ENCODE measurements around the gene TRPT1.
"Not testable (repeated sequence)": the region's sequence is repeated elsewhere in the genome, so short reads cannot be mapped to it uniquely, and the experiment has no call there.

The TRPT1 gene

GRCh38 chr11:64258946-64259532 is 33.1 kb upstream of the TRPT1 start:
- no peak for DNase-seq (ENCODE audit: low read depth)

- DNase-seq (ENCODE audit: low read depth): no peak
Observed at GRCh38 chr11:64258356-64258755, 32.4 kb upstream of the TRPT1 start.

- no peak for DNase-seq (ENCODE audit: low read depth)
Observed at GRCh38 chr11:64256300-64256699, 30.3 kb upstream of the TRPT1 start.

DNA sequence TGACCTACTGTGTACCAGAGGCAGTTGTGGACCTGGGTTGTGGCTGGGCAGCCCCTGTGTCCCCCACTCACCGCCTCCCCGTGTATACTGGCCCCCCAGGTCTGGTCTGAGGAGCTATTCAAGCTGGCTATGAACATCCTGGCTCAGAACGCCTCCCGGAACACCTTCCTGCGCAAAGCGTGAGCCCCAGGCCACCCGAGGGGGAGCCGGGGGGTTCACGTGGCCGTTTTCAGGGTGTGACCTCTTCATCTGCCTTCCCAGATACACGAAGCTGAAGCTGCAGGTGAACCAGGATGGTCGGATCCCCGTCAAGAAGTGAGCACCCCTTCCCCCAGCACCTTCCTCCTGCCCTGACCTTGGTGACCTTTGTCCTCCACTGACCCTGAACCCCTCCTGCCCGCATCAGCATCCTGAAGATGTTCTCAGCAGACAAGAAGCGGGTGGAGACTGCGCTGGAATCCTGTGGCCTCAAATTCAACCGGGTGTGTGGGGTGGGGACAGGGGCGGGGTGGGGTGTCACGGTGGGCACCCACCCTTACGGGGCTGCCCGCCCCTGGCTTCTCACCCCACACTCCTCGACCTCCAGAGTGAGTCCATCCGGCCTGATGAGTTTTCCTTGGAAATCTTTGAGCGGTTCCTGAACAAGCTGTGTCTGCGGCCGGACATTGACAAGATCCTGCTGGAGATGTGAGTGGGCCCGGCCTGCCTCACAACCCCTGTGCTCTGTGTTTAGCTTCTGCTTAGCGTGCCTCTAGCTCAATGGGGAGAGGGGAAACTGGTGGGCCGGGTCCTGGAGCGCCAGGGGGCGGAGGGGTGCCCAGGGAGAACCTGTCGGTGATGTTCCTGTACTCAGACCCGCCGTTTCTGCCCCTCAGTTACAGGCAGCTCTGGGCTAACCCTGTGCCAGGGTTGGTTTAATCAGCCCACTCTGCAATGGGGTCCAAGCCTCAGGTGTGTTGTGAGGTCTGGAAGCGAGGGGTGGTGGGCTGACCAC is 29.4 kb upstream of the TRPT1 start:
- DNase-seq (ENCODE audit: low read depth): no peak

DNA sequence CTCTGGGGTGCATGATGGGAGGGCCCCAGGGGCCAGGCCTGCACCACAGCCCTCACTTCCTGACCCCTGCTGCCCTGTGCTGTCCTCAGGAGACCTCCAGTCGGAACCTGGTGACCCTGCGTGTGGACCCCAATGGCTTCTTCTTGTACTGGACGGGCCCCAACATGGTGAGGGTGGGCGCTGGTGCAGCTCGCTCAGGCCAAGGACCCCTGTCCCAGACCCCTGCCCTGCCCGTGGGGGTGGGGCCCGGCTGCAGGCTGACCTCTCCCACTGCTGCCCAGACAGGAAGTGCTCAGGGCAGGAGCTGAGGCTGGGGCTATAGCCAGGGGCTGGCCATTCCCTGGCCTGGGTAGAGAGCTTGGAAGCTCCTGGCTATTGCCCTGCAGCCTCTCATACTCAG is 28.3 kb upstream of the TRPT1 start:
- DNase-seq (ENCODE audit: low read depth): no peak

DNA sequence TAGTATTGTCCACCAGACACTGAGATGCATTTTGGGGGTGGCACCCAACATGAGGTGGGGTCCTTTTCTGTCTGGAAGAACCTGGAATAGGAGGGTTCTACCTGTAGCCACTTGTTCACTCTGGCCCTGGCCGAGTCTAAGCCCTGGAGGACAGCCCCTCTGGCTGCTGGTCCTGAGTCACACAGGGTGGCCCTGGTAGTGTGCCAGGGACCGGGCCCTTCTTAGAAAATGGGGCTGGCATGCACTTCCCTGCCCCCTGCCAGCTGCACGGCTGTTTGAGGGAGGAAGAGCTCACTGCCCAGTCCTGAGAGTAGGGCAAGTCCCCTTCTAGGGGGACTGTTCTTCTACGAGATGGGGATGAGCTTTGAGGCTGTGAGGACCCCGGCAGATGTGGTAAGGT is 27.5 kb upstream of the TRPT1 start:
- no peak for DNase-seq (ENCODE audit: low read depth)

DNA sequence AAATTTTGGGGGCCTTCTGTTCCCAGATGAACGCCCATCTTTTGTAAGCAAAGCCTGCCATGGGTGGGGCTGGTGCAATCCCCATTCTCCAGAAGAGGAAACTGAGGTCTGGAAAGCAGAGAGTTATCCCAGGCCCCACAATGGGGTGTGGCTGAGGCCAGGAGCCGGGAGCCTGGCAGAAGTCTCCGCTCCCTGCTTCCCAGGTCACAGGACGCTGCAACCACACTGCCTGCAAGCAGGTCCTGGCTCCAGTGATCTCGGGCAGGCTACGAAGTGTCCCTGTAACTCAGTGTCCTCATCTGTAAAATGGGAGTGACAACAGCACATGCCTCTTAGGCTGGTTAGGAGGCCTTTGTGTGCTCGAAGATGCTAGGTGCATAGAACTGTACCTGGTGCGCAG is 27.1 kb upstream of the TRPT1 start:
- DNase-seq (ENCODE audit: low read depth): no peak

DNA sequence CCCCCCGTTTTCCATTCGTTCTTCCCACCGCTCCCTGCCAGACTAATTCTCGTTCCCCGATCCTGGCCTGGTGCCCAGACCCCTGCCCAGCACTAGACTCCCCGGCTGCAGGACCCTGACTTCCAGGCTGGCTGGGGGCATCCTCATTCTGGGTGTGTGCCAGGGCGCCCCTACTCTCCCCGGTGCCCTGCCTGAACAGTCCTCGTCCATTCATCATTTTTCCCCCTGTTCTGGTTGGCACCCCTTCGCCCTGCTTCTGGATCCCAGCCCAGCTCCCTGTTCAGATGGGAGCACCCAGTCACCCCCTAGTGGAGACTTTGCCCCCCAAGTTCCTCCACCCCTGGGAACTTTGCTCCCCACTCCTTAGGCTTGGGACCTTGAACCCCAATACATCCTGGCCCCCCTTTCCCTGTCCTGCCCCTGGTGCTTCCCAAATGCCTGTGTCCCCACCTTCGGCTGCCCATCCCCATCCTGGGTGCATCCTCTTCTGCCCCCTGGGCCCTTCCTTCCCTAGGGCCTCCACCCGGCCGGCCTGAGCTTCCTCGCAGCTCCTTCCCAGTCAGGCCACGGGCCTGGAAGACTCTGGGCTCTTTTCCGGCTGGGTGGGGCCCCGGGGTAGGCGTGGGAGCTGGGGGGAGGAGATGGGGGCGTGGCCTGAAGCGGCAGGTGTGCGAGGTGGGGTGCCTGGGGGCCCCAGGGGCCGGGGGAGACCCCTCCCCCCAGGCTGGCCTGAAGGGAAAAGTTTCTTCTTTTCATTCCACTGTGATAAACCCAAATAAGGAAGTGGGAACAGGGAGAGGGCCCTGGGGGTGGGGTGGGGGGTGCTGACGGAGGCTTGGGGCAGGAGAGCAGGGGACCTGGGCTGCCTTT is 26.3 kb upstream of the TRPT1 start:
- no peak for DNase-seq (ENCODE audit: low read depth)

DNA sequence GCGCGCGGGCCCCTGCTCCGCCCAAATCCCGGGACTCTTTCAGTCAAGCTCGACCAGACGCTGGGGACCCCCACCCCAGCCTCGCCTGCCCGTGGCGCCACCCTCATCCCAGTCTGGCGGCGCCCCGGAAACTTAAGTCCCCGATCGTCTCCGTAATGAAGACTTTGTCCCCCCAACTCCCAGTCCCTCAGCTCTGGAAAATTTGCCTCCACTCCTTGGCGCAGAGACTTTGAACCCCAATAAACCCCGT is 25.7 kb upstream of the TRPT1 start:
- no peak for DNase-seq (ENCODE audit: low read depth)

DNA sequence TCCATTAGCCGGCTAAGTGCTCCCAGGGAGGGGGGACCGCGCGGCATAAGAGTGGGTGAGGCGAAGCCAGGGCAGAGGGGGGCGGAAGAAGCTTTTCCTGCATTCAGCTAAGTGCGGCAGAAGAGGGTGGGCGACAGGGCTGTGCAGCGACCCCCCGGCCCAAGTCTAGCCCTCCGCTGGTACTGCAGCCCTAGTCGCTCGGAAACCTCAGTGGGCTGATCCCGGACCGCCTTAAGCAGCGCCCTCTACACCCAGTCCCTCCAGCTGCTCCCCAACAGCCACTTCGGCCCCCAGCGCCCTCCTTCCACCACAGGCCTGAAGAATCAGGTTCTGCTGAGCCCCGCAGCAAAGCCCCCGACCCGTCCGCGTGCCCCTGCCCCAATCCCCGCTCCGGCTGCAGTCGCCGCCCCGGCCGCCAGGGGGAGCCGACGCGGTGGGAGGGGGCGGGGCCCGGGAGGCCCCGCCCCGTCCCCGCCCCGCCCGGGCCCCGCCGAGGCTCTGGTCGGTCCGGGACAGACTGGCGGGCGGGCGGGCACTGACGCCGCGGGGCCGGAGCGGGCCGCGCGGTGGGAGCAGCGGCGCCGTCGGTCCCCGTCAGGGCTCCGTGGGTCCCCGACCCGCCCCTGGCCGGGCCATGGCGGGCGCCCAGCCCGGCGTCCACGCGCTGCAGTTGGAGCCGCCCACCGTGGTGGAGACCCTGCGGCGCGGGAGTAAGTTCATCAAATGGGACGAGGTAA is 25.2 kb upstream of the TRPT1 start, which contains the start of gene PLCB3:
Gene PLCB3 (plus strand): TSS at position 515 of the 737 bp plus-strand sequence. CDS start 120 bp downstream, at position 635.
- no peak for DNase-seq (ENCODE audit: low read depth)

- no peak for DNase-seq (ENCODE audit: low read depth)
Observed at GRCh38 chr11:64250415-64251015, 24.5 kb upstream of the TRPT1 start.

GRCh38 chr11:64249563-64250414 is 23.8 kb upstream of the TRPT1 start:
- DNase-seq (ENCODE audit: low read depth): no peak

- no peak for DNase-seq (ENCODE audit: low read depth)
Observed at GRCh38 chr11:64249038-64249437, 23.1 kb upstream of the TRPT1 start.

DNA sequence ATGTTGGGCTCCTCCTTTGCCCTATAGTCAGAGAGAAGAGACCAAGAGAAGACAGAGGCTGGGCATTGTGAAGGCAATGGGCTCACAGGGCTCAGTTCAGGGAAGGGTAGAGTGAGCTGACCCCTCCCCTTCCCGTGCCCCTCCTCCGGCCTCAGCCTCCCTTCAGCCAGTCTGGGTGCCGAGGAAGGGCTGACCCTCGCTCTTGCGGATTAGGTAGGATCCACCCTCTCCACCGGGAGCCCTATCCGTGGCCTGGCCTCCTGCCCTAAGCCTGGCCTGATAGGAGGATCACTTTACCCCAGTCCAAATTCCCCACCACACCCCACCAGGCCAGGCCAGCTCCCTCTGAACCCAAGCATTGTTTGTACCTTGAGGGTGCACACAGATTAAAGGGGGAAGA is 22.6 kb upstream of the TRPT1 start:
- DNase-seq (ENCODE audit: low read depth): no peak

- DNase-seq (ENCODE audit: low read depth): no peak
Observed at GRCh38 chr11:64247729-64248531, 21.9 kb upstream of the TRPT1 start.

GRCh38 chr11:64246871-64247728 is 21.1 kb upstream of the TRPT1 start, which contains the start of gene PPP1R14B:
Gene PPP1R14B, minus strand, starts transcription at chr11:64246943. Its CDS starts 270 bp downstream, at chr11:64246673.
- DNase-seq (ENCODE audit: low read depth): peak; percentile 37

DNA sequence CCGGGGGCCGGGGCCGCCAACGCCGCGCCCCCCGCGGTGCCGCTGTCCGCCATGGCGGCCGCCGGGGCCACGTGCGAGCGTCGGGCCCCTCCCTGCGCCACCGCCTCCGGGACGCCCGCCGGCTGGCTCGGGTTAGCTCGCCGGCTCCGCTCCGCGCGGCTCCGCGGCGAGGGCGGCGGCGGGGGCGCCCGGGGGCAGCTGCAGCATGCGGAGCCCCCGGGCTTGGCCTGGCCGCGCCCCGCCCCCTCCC is 20.6 kb upstream of the TRPT1 start:
- DNase-seq (ENCODE audit: low read depth): not testable (repeated sequence)

DNA sequence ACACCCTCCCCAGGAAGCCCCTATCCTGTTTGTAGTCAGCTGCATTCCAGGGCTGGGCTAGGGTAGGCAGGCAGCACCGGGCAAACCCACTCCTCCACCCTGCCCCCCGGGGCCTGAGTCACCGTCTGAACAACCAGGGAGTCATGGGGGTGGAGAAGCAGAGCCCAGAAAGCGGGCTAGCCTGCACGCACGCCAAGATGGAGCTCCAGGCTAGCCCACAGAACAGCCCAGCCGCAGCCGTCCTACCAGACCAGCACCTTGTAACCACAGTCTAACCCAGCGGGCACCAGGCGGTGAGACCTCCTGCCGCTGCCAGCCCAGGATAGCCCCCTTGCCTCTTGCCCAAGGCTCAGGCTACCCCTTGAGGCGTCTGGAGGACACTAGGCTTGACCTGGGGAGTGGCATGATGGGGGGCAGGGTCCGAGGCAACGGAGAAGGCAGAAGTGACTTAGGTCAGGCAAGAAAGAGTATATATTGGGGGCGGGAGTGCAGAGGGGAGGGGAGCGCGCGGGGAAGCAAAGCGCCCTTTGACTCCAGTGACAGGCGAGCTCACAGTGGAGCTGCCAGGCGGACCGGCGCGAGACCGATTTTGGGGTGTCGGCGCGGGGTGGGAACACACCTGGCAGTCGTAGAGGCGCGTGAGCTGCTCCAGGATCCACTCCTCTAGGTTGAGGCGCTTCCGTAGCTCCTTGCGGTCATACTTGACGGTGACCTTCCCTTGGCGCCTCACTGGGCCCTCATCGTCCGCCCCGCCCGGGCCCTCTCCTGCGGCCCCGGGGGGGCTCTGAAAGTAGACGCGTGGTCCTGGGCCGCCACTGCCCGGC is 20.0 kb upstream of the TRPT1 start:
- DNase-seq (ENCODE audit: low read depth): peak; percentile 54
